HG02763 (cell line): ENCODE data around the gene RASGRF2.

Experiments used
- ATAC-seq: cut with Tn5 transposase; IDR thresholded peaks from one replicate; pipeline ENCODE4 v1.9.1; 2021; ENCODE audit warnings: mild to moderate bottlenecking, moderate library complexity; ENCODE audit not compliant: unreplicated experiment

The RASGRF2 gene

DNA sequence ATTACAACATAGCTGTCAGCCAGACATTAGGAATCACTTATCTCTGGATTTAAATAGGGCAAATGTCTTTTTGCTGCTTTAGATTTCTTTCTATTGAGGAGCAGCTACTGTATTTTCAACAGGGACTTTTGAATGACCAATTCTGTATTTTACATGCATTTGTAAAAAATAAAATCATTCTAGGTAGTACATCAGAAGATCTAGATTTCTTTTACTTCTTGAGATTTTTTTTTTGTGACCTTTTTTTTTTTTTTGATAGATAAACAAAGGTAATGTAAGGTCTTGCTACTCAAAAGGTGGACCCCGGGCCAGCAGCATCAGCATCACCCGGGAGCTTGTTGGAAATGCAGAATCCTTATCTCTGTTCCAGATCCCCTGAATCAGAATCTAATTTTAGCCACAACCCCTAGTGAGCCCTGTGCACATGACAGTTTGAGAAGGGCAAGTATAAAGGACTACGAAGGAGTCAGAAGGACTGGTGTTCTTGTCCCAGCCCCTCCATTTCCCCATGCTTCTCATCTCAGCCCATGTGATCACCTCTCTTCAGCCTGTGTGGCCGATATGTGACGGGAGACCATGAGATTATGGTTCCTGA lies 235.3 kb downstream of the RASGRF2 start:
- ATAC-seq = no peak

DNA sequence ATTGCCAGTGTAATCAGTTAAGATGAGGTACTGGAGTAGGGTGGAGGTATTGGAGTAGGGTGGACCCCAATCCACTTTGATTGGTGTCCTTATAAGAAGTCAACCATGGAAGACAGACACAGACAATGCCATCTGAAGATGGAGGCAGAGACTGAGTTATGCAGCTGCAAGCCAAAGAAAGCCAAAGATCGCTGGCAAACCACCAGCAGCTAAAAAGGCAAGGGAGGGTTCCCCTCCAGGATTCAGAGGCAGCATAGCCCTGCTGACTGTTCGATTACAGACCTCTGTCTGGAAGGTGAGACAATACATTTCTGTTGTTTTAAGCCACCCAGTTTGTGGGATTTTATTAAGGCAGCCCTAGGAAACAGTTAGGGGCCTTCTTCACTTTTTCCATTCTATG lies 242.5 kb downstream of the RASGRF2 start:
- ATAC-seq = no peak

DNA sequence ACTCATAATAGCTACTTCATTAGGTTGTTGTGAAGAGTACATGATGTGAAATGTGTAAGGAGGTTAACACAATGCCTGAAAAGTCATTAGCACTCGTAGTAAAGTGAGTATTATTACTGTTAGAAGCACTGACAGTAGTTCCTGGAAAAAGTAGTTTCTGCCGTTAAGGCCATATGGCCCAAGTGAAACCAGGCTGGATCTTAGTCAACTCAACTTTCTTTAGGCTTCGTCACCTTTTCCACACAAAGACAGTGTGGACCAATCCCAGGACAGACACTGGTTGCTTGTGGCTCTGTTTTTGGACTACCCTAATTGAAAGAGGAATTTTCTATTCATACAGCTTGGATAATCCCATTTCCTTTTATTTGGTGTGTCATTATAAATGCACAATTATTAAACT lies 243.6 kb downstream of the RASGRF2 start:
- no peak for ATAC-seq

DNA sequence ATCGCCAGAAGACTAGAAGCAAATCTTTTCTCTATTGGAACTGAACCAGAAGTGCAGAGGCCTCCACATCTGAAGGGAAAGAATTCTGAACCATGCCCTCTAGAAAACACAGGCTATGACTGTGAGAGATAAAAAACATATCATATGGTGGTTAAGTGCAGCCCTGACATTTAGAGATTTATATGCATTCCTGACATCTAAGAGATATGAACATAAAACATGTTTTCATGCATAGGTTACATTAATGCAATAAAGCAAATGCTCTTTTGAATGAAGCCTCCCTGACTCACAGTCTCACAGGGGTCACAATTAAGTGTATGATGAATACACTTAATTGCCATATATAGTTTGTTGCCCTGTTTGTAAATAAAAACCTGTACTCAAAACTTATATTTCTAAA lies 244.0 kb downstream of the RASGRF2 start:
- ATAC-seq = no peak

DNA sequence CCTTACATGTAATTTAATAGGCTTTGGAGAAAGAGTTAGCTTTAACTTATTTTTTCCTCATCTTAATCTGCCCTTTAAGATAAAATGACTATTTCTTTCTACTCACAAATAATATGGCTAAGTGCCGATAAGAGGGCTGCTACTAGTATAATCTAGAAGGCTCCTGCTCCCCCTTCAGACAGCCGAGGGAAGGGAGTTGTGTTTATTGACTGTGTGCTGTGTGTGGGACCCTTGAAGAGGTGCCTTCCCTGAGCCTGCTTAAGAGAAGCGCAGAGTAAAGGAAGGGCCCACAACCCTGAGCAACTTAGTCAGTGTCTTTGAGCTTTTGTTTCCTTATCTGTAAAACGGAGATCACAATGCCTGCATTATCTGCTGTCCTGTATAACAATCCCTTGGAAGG lies 244.9 kb downstream of the RASGRF2 start:
- no peak for ATAC-seq

DNA sequence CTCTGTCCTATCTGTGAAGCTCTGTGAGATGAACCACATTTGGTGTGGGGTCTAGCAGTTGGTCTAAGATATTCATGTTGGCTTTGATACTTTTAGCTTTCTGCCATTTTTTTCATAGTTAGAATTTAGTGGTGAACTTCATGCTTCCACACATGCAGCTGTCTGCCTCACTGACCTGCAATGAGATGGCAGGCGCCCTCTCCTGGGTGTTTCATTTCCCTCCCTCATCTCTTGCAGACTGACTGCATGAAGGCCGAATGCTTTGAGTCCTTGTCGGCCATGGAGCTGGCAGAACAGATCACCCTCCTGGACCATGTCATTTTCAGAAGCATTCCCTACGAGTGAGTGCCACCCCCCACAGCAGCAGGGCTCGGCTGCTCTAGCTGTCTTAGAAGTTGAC lies 246.8 kb downstream of the RASGRF2 start:
- ATAC-seq = no peak

DNA sequence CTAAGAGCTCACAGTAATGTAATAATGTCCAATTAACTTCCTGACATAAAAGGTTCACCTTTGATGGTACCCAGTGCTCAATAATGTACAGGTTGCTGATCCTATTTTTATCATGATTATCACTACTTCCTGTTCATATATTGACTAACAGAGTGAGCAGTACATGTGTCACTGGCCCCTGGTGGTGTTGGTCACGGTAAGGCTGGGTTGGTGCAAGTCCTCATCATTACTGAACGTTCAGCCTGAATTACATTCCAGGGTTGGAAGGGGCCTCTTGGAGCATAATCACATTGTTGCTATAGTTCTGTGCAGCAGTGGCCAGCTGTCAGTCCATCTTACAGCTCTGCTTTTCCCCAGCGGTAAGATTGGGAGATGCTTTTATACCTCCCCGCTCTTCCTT lies 248.7 kb downstream of the RASGRF2 start:
- ATAC-seq = no peak

DNA sequence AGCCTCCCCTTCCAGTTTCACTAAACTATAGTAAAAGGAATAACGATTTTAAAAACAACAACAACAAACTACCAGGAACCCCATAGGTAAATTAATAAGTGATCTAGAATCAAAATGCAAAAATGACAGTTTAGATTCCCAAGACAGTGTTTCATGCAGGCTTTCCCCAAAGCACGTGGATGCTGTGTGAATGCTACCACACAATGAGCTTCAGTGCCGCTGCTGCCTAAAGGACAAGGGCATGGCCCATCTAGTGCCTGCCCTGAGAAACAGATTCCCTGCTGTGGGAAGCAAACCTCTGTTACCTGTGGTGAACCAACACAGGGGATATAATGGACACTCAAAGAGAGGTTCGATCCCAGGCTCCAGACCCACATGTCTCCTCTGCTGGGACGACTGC lies 249.2 kb downstream of the RASGRF2 start:
- no peak for ATAC-seq

DNA sequence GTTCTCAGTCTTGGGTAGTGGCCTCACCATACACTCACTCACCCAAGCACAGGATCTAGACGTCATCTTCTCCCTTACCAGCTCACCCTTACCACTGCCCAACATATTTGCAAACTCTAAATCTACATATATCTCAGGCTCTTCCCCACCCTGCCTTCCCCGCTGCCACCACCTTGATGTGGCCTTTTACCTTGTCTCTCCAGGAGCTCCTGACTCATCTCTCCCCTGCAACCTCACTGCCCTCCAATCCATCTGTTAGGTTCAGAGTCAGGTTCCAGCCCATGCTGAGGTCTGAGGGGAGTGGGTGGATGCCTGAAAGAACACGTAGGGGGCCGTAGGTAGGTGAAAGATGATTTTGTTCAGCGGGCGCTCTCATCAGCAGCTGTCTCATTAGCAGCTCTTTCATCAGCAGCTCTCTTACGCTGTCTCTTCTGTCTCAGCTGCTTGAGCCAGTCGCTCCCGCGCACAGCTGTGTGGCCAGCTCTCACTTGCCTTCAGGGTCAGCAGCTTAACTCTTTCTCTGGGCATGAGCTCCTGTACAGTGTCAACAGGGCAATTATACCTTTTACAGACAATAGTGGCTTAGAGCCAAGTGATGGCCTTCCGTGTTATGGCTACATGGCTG lies 249.8 kb downstream of the RASGRF2 start:
- no peak for ATAC-seq

DNA sequence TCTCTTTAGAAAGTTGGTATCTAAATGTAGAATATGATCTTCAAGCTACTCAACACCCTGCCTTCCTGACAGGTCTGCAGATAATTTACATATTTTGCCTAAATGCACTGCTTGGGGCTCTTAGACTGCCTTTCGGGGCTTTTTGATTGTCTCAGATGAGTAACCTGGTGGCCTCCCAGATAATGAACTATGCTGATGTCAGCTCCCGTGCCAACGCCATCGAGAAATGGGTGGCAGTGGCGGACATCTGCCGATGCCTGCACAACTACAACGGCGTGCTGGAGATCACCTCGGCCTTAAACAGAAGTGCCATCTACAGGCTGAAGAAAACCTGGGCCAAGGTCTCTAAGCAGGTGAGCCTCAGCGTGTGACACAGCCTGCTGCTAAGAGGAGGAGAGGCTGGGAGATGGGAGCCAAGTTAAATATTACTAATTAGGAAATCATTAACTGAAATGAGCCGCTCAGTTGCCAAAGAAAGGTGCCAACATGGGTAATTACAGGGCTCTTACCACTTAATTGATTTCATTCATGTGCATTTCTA lies 252.1 kb downstream of the RASGRF2 start:
- peak; percentile 49 for ATAC-seq

DNA sequence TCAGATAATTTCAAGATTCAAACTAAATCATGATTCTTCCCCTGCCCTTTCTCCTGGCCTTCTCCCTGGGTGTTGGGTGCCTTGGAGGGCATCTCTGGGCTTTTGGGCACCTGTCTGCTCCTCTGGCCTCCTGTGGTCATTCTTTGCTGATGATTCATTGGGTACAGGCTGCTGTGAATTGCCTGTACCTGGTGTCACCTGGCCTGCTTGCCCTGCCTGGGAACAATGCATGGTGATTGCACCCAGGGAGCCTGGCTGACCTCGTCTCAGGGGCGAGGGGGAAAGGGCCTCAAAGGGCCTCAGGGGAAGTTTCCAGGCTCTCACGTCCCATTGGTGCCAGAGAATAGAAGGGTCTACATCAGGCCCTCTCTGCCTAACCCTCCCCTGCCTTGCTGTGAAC lies 252.9 kb downstream of the RASGRF2 start:
- ATAC-seq = no peak

DNA sequence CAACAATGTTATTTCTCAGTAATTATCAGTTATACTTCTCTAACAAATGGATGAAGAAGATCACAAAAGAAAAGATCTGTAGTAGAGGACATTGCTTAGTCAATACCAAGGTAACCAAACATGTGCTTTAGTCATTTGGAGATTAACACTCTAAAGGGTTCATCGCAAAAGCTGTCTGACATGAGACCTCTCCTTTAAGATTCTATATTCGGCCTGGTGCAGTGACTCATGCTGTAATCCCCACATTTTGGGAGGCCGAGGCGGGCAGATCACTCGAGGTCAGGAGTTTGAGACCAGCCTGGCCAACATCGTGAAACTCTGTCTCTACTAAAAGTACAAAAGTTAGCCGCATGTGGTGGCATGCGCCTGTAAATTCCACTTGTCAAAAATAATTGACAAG lies 254.7 kb downstream of the RASGRF2 start:
- no peak for ATAC-seq

DNA sequence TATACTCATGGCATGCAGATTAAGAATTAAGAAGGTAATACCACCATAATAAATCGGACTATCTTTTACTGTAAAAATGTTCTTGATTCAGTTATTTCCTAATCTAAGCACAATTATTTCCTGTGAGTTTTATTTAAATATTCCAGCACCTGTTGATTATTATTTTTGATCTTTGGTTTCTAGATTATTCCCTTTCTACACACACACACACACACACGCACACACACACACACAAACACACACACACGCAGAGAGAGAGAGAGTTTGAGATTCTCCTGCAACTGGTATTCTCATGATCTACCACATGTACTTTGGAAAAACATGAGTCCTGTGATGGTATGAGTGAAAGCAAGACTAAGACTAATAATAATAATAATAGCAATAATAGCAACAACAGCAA lies 256.0 kb downstream of the RASGRF2 start:
- no peak for ATAC-seq

DNA sequence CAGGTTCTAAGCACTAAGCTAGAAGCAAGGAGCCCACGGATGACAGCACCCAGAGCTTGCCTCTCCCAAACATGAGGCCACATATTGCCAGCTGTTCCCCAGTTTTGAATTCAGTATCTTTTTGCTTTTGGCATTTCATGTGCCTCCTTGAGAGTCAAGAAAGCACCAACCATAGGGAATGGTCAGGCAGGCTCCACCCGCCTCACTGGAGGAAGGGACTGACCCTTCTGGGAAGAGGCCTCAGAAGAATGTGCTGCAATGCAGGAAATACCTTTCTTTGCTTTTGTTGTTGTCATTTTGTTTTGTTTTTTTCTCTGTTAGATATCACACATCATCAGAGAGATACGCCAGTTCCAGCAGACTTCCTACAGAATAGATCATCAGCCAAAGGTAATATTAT lies 259.2 kb downstream of the RASGRF2 start:
- no peak for ATAC-seq

DNA sequence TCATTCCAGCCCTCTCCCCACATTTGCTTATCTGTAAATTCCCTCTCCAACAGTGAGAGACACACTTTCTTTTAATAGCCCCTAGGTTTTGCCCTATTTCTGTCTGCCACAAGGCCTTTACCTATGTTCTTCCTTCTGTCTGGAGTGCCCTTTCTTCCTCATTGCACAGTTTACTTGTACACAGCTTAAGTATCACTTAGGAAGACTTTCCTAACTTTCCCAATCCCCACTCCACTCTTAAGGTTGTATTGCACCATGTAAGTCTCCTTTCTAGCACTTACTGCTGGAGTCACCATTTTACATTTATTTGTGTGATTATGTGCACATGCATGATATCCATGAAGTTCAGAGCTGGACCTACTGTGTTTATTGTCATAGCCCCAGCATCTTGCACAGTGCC lies 262.1 kb downstream of the RASGRF2 start:
- ATAC-seq = no peak

DNA sequence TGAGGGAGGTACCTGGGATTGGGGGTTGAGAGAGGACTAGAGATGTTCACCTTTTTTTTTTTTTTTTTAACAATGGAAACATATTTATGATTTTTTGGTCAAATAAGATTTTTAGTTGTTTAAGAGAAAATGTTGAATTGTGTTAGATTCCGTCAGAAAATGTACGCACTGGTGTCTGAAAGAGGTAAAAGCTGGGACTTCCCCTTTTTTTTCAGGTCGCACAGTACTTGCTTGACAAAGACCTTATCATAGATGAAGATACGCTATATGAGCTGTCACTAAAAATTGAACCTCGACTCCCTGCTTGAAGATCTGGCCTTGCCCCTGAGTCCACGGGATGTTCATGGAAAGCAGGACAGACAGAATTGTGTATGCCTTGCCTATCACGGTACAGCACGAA lies 265.3 kb downstream of the RASGRF2 start:
- no peak for ATAC-seq

DNA sequence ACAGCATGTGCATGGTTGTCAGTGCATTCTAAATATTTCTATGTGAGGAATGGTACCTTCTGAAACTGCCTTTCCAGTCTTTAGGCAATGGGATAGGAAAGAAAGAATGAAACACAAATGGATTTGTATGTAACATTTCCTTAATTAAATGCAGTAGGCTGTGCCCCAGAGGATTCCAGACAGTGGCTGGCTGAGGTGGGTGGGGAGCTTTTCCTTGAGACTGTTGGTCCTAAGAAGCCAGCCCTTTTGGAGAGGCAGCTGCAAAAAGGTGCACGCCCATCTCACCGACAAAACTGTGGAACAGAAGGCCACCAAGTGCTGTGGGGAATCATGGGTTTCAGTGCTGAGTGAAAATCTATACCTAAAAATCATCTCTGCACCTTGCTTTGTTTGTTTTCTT lies 266.1 kb downstream of the RASGRF2 start:
- ATAC-seq = no peak

DNA sequence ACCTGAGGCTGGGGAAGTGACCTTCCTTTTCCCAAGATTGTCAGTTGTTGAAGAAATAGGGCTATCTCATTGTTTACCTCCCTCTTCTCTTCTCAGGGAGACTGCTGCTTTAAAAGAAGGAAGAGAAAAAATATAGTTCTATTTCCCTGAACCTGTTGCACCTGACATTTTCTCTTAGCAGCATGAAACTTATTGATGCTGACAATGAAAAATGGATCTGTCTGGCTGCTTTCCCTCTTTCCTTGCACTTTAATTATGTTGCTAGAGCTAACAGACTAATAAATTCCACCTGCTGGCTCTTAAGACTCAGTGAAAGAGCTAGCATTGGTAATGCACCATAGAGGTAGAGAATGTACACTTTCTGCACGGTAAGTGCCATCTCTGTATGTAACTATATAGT lies 266.8 kb downstream of the RASGRF2 start:
- ATAC-seq = no peak

DNA sequence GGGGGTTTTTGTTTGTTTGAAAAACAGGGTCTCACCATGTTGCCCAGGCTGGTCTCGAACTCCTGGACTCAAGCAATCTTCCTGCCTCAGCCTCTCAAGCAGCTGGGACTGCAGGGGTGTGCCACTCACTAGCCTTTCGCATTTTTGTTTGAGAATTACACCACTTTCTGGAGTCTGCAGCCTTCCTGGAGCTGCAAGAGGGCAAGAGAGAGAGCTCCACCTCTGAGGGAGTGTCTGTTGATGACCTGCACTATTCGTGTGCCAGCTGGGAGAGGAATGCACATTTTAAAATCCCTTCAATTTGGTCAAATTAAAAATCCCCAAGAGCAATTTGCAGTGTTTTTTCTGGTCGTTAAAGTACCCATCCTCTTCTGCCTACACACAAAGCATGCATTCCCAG lies 267.9 kb downstream of the RASGRF2 start:
- no peak for ATAC-seq

DNA sequence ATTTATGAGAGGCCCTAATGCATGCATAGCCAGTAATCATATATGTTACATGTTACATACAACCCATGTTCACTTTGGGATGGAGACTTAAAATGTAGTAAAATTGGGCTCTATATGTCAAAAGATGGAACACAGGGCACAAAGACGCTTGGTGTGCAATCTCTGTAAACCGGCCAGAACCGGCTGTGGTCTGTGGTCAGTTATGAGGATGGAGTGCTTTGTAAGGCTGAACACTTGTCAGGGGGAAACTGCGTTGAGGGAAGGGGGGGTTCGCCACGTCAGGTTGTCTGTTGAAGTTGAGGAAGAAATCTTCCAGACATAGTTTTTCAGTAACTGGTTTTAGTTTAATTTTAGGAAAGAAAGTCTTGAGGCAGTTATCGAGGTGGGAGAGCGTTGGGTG lies 270.3 kb downstream of the RASGRF2 start:
- no peak for ATAC-seq

DNA sequence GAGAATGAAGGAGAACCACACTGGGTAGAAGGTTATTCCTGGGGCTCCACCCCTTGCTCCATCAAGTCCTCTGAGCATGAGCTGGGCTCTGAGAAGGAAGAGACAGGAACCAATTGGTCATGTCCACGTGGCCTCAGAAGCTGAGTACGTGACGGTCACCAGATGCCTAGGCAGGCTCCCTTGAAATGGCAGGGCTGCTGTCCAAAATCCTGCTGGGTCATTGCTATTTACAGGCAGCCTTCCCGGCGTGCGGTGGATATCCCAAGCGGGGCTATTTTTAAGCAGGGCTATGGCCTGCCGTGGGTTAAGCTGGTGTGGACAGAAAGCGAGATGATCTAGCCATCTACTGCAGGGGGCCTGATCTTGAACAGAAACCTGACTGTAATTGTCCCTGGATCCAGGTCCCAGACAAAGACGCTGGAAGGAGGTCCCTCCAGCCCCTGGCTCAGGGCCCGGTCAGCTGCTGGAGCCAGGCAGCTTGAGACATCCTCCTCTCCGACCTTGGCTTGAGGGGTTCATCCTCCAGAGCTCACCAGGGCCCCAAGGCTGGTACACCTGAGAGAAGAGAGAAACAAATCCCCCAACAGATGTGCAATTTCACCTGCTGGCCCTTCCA lies 272.4 kb downstream of the RASGRF2 start:
- no peak for ATAC-seq

DNA sequence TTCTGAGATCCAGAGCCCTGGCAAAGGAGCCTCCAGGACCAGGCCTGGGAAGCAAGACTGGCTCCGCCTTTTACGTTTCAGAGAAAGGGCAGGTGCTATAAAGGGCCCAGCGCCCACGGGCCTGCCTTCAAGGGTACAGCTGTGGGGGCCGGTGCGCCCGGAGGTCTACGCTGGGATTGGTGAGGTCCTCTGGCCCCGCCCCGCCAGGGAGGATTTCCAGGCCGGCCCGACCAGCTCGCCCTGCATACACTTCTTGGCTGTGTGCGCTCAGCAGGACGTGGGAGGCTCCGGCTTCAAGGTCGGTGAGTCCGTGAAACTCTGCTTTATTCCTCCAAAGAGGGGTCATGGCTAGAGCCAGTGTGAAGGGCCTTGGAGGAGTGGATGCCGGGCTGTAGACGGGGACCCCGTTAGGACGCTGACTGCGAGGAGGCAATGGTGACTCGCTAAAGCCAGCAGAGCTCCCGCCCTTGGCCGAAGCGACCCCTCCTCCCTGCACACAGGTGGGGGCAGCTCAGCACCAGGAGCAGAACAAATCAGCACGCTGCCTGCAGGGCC lies 273.0 kb downstream of the RASGRF2 start, which contains the start of gene CKMT2:
Gene CKMT2, plus strand, starts transcription at position 243 of the 555 bp plus-strand sequence. CDS start 17,811 bp downstream, outside the sequence.
- no peak for ATAC-seq
